GM13977 (cell line): Measurements from ENCODE around the gene MCTP2.
A peak's percentile ranks its signal among the peaks of the same experiment; 100 is the strongest.

ENCODE experiments used
- DNase-seq: peaks from one replicate; pipeline ENCODE4 v3.0.0; 2012; ENCODE audit warnings: low spot score
- in situ Hi-C: fragments of 300-500 bp; cut with MboI; formaldehyde crosslinking; loops from one replicate; pipeline ENCODE4 v1.12.0; 2022; ENCODE audit warnings: low sequenced_read_pairs, low pct_unique_long_range_greater_than_20kb, mixed read lengths, inconsistent platforms; ENCODE audit not compliant: unreplicated experiment
- TF ChIP-seq, protein P1 (sequence below): IDR thresholded peaks from 2 replicates; pipeline ENCODE4 v1.5.1; 2012; ENCODE audit warnings: mild to moderate bottlenecking, control low read depth; ENCODE audit not compliant: insufficient read depth; ENCODE audit errors: extremely low read depth, missing control alignments

MCTP2 gene

DNA sequence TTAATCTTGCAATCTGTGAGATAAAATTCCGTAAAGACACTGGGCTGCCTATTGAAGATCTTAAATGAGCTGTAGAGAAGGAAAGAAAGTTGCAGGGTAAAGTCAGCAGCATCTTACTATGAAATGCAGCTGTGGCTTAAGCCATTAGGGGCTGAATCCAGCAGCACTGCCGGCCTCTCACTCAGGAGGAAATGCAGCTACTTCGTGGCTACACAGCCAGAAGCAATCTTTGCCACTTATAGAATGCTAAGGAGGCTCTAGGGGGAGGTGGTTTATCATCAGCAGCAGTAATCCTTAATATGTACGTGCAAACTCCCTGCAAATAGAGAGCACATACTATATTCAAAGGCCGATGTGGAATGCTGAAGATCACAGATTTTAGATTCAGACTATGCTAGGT is 19.1 kb upstream of the MCTP2 start:
- no peak for DNase-seq
- in situ Hi-C loops: no loop called here
- TF ChIP-seq, protein P1, sequence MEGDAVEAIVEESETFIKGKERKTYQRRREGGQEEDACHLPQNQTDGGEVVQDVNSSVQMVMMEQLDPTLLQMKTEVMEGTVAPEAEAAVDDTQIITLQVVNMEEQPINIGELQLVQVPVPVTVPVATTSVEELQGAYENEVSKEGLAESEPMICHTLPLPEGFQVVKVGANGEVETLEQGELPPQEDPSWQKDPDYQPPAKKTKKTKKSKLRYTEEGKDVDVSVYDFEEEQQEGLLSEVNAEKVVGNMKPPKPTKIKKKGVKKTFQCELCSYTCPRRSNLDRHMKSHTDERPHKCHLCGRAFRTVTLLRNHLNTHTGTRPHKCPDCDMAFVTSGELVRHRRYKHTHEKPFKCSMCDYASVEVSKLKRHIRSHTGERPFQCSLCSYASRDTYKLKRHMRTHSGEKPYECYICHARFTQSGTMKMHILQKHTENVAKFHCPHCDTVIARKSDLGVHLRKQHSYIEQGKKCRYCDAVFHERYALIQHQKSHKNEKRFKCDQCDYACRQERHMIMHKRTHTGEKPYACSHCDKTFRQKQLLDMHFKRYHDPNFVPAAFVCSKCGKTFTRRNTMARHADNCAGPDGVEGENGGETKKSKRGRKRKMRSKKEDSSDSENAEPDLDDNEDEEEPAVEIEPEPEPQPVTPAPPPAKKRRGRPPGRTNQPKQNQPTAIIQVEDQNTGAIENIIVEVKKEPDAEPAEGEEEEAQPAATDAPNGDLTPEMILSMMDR: no peak

DNA sequence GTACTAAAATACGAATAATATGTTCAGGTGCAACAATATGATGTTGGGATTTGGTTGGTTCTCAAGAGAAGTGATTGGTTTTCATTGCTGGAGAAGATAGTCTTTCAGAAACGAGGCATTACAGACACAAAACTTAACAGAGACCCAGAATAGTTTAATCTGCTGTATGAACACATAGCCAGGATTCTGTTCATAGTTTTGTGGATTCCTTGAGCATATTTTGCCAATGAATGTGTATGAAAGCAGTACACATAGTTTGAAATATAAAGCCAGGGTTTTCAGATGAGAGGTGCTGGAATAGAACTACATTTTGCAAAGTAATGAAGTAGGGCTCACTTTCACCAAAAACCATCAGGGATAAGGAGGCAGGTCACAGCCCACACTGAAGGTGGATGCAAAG is 5.7 kb upstream of the MCTP2 start:
- no peak for DNase-seq
- TF ChIP-seq, protein P1: no peak
- in situ Hi-C loops: no loop called here

DNA sequence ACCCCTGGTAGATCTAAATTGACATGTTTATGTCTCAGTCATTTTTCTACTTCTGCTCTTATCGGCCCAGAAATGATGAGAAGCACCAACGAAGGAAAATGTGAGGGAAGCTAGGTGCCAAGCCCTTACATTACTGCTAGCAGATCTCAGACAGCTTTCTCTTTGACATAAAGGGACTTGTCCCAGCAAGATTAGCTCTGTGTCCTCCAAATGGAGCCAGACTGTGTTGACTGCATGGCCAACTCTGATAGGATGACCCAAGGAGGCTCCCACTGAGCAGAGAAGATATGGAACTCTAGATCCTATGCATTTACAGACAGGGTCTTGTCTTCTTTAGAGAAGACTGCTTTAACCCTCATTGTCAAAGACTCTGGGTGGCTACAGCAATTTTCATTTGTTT is 2.8 kb upstream of the MCTP2 start:
- DNase-seq: no peak
- TF ChIP-seq, protein P1: no peak
- in situ Hi-C loops: no loop called here

DNA sequence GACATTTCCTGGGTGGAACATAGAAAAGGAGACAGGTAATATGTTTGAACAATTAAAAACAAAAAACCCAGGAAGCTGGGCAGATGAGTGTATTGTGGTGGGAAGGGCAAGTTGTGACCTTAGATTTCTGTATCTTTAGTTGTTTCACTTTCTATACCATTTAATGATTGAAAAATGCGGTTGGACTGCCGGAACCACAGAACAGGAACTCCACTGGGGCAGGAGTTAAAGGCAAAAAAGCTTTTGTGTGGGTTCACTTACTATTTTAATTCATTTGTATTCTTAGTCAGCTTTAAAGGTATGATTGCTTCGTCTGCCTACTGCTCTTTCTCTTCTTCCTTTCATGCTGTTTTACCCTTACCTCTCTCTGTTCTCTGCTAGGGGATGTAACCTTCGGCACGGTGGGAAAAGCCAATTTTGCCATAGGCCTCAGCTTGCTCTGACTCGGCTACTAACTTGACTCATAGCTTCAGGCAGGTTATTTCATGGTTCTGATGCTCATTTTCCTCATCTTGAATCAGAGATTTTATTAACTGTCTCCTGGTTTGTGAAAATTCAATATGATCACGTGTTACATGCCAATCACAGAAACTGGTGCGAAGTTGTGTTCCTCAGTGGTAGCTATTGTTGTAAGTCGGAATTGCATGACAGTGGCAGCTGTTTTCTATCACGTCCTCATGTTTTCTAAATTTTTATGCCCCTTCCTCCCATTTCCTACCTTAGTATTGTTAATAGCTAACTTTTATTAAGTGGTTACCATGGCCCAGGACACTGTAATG is 1.6 kb upstream of the MCTP2 start:
- in situ Hi-C loops: no loop called here
- DNase-seq: peak; percentile 66
- TF ChIP-seq, protein P1: no peak

DNA sequence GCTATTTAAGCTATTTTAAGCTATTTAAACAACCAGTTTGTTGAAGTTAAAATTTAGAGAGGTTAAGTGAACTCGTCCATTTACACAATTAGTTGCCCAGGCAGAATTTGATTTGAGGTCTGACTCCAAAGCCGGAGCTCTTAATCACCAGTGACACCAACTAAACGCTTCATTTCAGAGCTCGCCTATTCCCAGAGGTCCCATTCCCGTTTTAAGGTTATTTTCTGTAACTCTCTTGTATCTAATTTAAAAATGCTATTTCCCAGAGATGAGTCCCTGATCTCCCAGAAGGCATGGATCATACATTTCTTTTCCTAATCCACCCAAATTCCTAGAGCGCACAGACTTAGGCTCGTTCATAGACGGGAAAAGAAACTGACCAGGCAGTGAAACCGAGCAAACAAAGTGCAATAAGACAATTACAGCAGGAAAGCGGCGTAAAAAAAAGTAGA is 904 bp upstream of the MCTP2 start:
- DNase-seq: no peak
- TF ChIP-seq, protein P1: no peak
- in situ Hi-C loops: no loop called here

DNA sequence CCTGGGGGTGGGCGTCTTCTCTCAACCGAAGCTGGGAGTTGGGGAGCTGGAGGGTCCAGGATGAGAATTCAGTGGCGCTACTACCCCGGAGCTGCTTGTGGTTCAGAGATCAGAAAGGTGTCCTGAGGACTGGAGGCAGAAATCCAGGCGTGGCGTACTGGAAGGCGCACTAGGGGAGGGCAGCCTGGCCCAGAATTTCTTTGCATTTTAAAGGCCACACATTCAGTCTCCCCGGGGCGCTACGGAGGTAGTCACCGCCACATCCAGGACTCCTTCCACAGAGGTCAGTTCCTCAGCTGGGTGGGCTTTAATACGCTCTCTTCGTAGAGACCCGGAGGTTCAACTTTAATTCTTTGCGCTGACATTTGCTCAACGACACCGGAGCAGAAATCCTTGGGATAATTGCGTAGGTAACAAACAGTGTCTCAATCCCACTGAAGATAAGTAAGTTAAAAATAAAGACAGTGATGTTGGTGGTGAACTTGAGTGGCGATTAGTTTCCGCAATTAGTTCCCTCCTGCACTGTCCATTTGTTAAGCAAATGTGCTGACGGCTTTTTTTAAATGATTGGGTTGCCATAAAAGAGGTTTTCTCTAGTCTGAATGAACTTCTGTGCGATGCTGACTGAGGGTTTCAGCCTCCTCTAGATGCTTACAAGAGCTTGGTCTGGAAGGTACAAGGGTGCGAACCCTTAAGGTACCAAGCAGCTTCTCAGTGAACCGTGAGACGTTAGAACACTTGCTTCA is 535 bp downstream of the MCTP2 start:
- DNase-seq: peak; percentile 28
- in situ Hi-C loops: no loop called here
- TF ChIP-seq, protein P1: no peak
